Measurements from ENCODE around the gene CYTIP.

Gene CYTIP

GRCh38 chr2:157463002-157463401, 19.1 kb upstream of the CYTIP start:
- DNase-seq (ENCODE audit: low read depth in 2 of 2) = no peak

- no peak for DNase-seq (ENCODE audit: low read depth in 2 of 2)
These were observed 17.0 kb upstream of the CYTIP start for GRCh38 chr2:157460897-157461296.

- DNase-seq (ENCODE audit: low read depth in 2 of 2) = no peak
These were observed 16.5 kb upstream of the CYTIP start for GRCh38 chr2:157460384-157460837.

- DNase-seq (ENCODE audit: low read depth in 2 of 2) = no peak
These were observed 15.6 kb upstream of the CYTIP start for GRCh38 chr2:157459486-157459885.

- no peak for DNase-seq (ENCODE audit: low read depth in 2 of 2)
These were observed 3.9 kb upstream of the CYTIP start for GRCh38 chr2:157447741-157448140.

GRCh38 chr2:157447031-157447430, 3.1 kb upstream of the CYTIP start:
- no peak for DNase-seq (ENCODE audit: low read depth in 2 of 2)

- DNase-seq (ENCODE audit: low read depth in 2 of 2) = no peak
These were observed 752 bp upstream of the CYTIP start for GRCh38 chr2:157444641-157445040.

GRCh38 chr2:157443090-157443489, 799 bp downstream of the CYTIP start:
- DNase-seq (ENCODE audit: low read depth in 2 of 2) = no peak

- DNase-seq (ENCODE audit: low read depth in 2 of 2) = no peak
These were observed 1.3 kb downstream of the CYTIP start for GRCh38 chr2:157442636-157443035.

GRCh38 chr2:157442191-157442590, 1.7 kb downstream of the CYTIP start:
- no peak for DNase-seq (ENCODE audit: low read depth in 2 of 2)

GRCh38 chr2:157441072-157441454, 2.8 kb downstream of the CYTIP start:
- no peak for DNase-seq (ENCODE audit: low read depth in 2 of 2)

GRCh38 chr2:157440404-157441071, 3.4 kb downstream of the CYTIP start:
- no peak for DNase-seq (ENCODE audit: low read depth in 2 of 2)

GRCh38 chr2:157439824-157440186, 4.1 kb downstream of the CYTIP start:
- DNase-seq (ENCODE audit: low read depth in 2 of 2) = peak in 1 of 2 donors; percentile 55

- no peak for DNase-seq (ENCODE audit: low read depth in 2 of 2)
These were observed 4.7 kb downstream of the CYTIP start for GRCh38 chr2:157438863-157439823.

- no peak for DNase-seq (ENCODE audit: low read depth in 2 of 2)
These were observed 10.5 kb downstream of the CYTIP start for GRCh38 chr2:157433394-157433793.

GRCh38 chr2:157432475-157433106, 11.3 kb downstream of the CYTIP start:
- no peak for DNase-seq (ENCODE audit: low read depth in 2 of 2)

- no peak for DNase-seq (ENCODE audit: low read depth in 2 of 2)
These were observed 12.7 kb downstream of the CYTIP start for GRCh38 chr2:157431176-157431575.

GRCh38 chr2:157428500-157429175, 15.3 kb downstream of the CYTIP start:
- no peak for DNase-seq (ENCODE audit: low read depth in 2 of 2)

GRCh38 chr2:157427922-157428303, 16.0 kb downstream of the CYTIP start:
- no peak for DNase-seq (ENCODE audit: low read depth in 2 of 2)

GRCh38 chr2:157427003-157427921, 16.6 kb downstream of the CYTIP start:
- DNase-seq (ENCODE audit: low read depth in 2 of 2) = no peak

GRCh38 chr2:157426477-157426994, 17.4 kb downstream of the CYTIP start:
- no peak for DNase-seq (ENCODE audit: low read depth in 2 of 2)
